ENCODE results near the gene LRRC56.

Gene LRRC56

GRCh38 chr11:556662-557256 lies 19.4 kb downstream of the LRRC56 start:
- in situ Hi-C loops (cut with HindIII; ENCODE audit: low sequenced_read_pairs), result no loop called here

GRCh38 chr11:557328-558132 lies 20.2 kb downstream of the LRRC56 start:
- in situ Hi-C loops (cut with HindIII; ENCODE audit: low sequenced_read_pairs), result no loop called here

GRCh38 chr11:558503-558902 lies 21.2 kb downstream of the LRRC56 start:
- in situ Hi-C loops (cut with HindIII; ENCODE audit: low sequenced_read_pairs), result no loop called here

GRCh38 chr11:559020-559620 lies 21.8 kb downstream of the LRRC56 start:
- in situ Hi-C loops (cut with HindIII; ENCODE audit: low sequenced_read_pairs), result no loop called here

GRCh38 chr11:559712-560304 lies 22.5 kb downstream of the LRRC56 start:
- in situ Hi-C loops (cut with HindIII; ENCODE audit: low sequenced_read_pairs), result no loop called here

- in situ Hi-C loops (cut with HindIII; ENCODE audit: low sequenced_read_pairs), result no loop called here
Observed at GRCh38 chr11:560305-561147, 23.2 kb downstream of the LRRC56 start, which contains the start of the genes LMNTD2 and RASSF7. Gene LMNTD2, minus strand, starts transcription at chr11:560738. Its CDS starts 22 bp downstream, at chr11:560716. Gene RASSF7, plus strand, starts transcription at chr11:560970. Its CDS starts 799 bp downstream, at chr11:561769.

- in situ Hi-C loops (cut with HindIII; ENCODE audit: low sequenced_read_pairs), result no loop called here
Observed at GRCh38 chr11:561148-562003, 24.0 kb downstream of the LRRC56 start.

- in situ Hi-C loops (cut with HindIII; ENCODE audit: low sequenced_read_pairs), result no loop called here
Observed at GRCh38 chr11:562046-562645, 24.8 kb downstream of the LRRC56 start.

- in situ Hi-C loops (cut with HindIII; ENCODE audit: low sequenced_read_pairs), result no loop called here
Observed at GRCh38 chr11:563066-563811, 25.9 kb downstream of the LRRC56 start.

- in situ Hi-C loops (cut with HindIII; ENCODE audit: low sequenced_read_pairs), result no loop called here
Observed at GRCh38 chr11:563812-564578, 26.7 kb downstream of the LRRC56 start.

GRCh38 chr11:565921-566509 lies 28.7 kb downstream of the LRRC56 start:
- in situ Hi-C loops (cut with HindIII; ENCODE audit: low sequenced_read_pairs), result no loop called here

DNA sequence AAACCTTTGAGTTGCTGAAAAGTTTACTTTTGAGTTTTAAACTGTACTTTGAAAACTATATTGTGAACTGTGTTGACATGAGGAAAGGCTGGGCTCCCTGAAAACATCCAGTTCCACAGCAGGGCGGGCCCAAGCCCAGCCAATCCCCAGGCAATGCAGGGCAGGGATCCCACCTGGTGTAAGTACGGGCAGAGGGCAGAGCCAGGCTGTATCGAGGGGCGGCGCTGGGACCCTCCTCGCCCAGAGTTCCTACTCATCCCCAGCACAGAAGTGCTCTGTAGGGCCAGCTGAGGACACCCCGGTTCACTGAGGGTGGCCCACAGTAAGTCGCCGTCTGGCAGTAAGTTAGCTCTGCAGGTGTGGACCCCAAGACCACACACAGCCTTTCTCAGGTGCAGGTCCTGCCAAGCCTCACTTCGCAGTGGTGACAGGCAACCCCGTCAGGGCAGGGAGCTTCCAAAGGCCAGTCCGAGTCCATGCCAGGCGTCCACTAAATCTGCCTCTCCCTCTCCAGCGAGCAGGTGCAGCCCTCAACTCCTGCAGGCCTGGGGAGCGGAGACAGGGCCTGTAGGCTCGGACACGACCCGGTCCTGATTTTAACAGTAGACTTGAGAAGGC lies 29.8 kb downstream of the LRRC56 start:
- in situ Hi-C loops (cut with HindIII; ENCODE audit: low sequenced_read_pairs), result no loop called here

DNA sequence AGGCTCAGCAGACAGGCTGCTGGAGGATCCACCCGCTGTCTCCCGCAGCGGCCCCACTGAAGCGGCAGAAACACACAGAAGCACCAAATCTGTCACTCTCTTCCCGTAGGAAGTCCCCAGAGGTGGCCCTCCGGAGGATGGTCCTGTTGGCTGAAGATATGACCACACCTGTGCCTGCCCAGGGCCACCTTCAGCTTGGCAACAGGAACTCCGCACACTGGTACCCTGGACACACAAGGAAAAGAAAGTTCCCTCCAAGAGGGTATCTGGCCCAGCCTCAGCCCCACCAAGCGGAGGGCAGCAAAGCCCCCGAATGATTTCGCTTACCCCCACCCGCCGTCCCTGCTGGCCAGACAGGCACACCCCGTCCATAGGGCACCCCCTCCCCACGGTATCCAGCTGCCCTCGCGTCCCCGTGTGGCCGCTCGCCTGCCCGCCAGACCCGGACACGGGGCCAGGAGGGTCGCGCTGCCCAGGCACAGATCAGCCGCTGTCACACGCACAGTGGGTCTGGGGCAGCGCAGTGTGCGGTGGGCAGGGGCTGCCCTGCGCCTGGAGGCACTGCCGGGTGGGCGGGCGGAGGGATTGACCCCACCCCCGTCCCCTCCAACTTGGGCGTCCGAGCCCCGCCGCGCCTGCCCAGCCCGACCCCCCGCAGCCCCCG lies 30.4 kb downstream of the LRRC56 start:
- in situ Hi-C loops (cut with HindIII; ENCODE audit: low sequenced_read_pairs), result no loop called here

DNA sequence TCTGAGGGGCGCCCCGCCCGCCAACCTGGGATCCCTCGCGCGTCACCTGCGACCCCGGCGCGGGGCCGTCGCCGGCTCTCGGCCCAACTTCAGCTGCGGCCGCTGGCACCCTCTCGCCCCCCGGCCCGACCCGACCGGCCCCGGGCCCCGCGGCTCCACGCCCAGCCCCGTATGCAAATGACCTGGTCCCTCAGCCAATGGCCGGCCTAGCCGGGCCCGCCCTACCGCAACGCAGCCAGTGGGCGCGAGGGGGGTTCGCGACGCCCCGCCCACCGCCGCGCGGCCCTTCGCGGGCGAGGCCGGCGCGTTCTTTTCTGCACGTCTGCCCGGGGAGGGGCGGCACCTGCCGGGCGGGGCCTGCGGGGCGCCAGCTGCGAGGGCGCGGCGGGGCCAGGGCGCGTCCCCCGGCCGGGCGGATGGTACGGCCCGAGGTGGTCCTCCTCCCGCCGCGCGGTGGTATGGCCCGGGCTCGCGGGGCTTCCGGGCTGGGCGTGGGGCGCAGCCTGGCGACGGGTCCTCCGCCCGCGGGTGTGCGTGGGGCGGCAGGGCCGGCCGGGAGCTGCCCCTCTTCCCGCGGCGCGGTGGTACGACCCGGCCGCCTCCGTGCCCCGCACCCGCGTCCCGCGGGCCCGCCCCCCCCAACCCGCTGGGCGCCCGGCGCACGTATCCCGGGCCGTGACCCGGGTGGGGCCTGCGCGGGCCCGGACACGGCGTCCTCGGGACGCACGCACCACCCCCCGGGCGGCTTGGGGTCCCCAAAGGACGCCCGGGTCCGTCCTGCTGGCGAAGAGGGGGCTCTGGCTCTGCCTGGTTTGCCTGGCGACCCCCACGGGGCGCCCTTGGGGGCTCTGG lies 31.2 kb downstream of the LRRC56 start:
- in situ Hi-C loops (cut with HindIII; ENCODE audit: low sequenced_read_pairs), result no loop called here

GRCh38 chr11:569158-569885 lies 32.0 kb downstream of the LRRC56 start:
- in situ Hi-C loops (cut with HindIII; ENCODE audit: low sequenced_read_pairs), result no loop called here
